NAMALWA (cell line): ENCODE results near the gene TMC3.
A peak's percentile ranks its signal among the peaks of the same experiment; 100 is the strongest.

Experiments
- DNase-seq: peaks from one replicate; pipeline ENCODE4 v3.0.0-alpha.2; 2015; ENCODE audit warnings: low spot score

The TMC3 gene

GRCh38 chr15:81322676-81323253 lies 51.2 kb downstream of the TMC3 start:
- DNase-seq = no peak

GRCh38 chr15:81321667-81322066 lies 52.3 kb downstream of the TMC3 start:
- no peak for DNase-seq

- DNase-seq = no peak
Observed at GRCh38 chr15:81317642-81318017, 56.4 kb downstream of the TMC3 start.

- DNase-seq = no peak
Observed at GRCh38 chr15:81316267-81316666, 57.7 kb downstream of the TMC3 start.

GRCh38 chr15:81315452-81316175 lies 58.4 kb downstream of the TMC3 start:
- DNase-seq = no peak

- no peak for DNase-seq
Observed at GRCh38 chr15:81314378-81314777, 59.6 kb downstream of the TMC3 start.

- no peak for DNase-seq
Observed at GRCh38 chr15:81313686-81314085, 60.3 kb downstream of the TMC3 start.

GRCh38 chr15:81312790-81313543 lies 61.0 kb downstream of the TMC3 start:
- no peak for DNase-seq

- peak; percentile 53 for DNase-seq
Observed at GRCh38 chr15:81311752-81312464, 62.1 kb downstream of the TMC3 start.

GRCh38 chr15:81310480-81310879 lies 63.5 kb downstream of the TMC3 start:
- no peak for DNase-seq

- no peak for DNase-seq
Observed at GRCh38 chr15:81309647-81310450, 64.2 kb downstream of the TMC3 start.

- DNase-seq = no peak
Observed at GRCh38 chr15:81308260-81308659, 65.8 kb downstream of the TMC3 start.

- DNase-seq = no peak
Observed at GRCh38 chr15:81304226-81304625, 69.8 kb downstream of the TMC3 start.

GRCh38 chr15:81303244-81304225 lies 70.5 kb downstream of the TMC3 start:
- DNase-seq = no peak

GRCh38 chr15:81302701-81303109 lies 71.3 kb downstream of the TMC3 start:
- peak; percentile 56 for DNase-seq

GRCh38 chr15:81301815-81302399 lies 72.1 kb downstream of the TMC3 start:
- peak; percentile 51 for DNase-seq

GRCh38 chr15:81301385-81301784 lies 72.6 kb downstream of the TMC3 start:
- no peak for DNase-seq

GRCh38 chr15:81299630-81300273 lies 74.3 kb downstream of the TMC3 start:
- DNase-seq = no peak

- no peak for DNase-seq
Observed at GRCh38 chr15:81299156-81299555, 74.9 kb downstream of the TMC3 start.

GRCh38 chr15:81298611-81299010 lies 75.4 kb downstream of the TMC3 start:
- DNase-seq = peak; percentile 24
